ENCODE data around the gene SLC9C2. TPM values are rescaled to one million over a fixed set of nuclear protein-coding genes. Genes with fewer than 3 reads are reported as not detected.
"Not testable (repeated sequence)": the region's sequence is repeated elsewhere in the genome, so short reads cannot be mapped to it uniquely, and the experiment has no call there.

Gene SLC9C2
- total and polyA plus RNA-seq, 5 donors from 2014 or later = not detected

- not testable (repeated sequence) for ATAC-seq (ENCODE audit: low read depth in 2 of 2); H3K27ac ChIP-seq (ENCODE audit: insufficient read depth, low read length, poor library complexity, severe bottlenecking); H3K9me3 ChIP-seq (ENCODE audit: control insufficient read depth in 2 of 2, low read length in 2 of 2); H3K27me3 ChIP-seq (ENCODE audit: control insufficient read depth, insufficient read depth, low read length); H3K27me3 Mint-ChIP-seq; DNase-seq
- H3K27ac Mint-ChIP-seq = peak overlapping the region in 1 of 3 donors; percentile 27
- H3K4me1 Mint-ChIP-seq = peaks cover 44 to 55% (median 52%) of the 10 kb centered on the region in 4 donors
- peaks cover 10% of the 10 kb centered on the region for H3K36me3 ChIP-seq (ENCODE audit: control insufficient read depth, insufficient read depth, low read length)
- peaks cover 31% of the 10 kb centered on the region for H3K36me3 Mint-ChIP-seq
- H3K4me3 Mint-ChIP-seq = peak overlapping the region; percentile 76 to 93 (median 92)
- H3K4me1 ChIP-seq (ENCODE audit: control insufficient read depth, insufficient read depth, low read length, poor library complexity, severe bottlenecking) = peaks cover 44% of the 10 kb centered on the region
- peak overlapping the region; percentile 89 for H3K4me3 ChIP-seq (ENCODE audit: low read depth, low read length)
- peaks cover 0 to 20% (median 4%) of the 10 kb centered on the region in 7 donors for H3K9me3 Mint-ChIP-seq
Observed at GRCh38 chr1:173474780-173475421, 128.0 kb downstream of the SLC9C2 start.

GRCh38 chr1:173474097-173474779 is 128.6 kb downstream of the SLC9C2 start:
- ATAC-seq (ENCODE audit: low read depth in 2 of 2) (no peak), DNase-seq (no peak)
- H3K4me3 ChIP-seq (ENCODE audit: low read depth, low read length) = no peak overlapping the region
- H3K9me3 ChIP-seq (ENCODE audit: control insufficient read depth in 2 of 2, low read length in 2 of 2) = peaks cover 0 to 6% of the 10 kb centered on the region in 2 experiments
- peaks cover 44% of the 10 kb centered on the region for H3K4me1 ChIP-seq (ENCODE audit: control insufficient read depth, insufficient read depth, low read length, poor library complexity, severe bottlenecking)
- H3K4me1 Mint-ChIP-seq = peaks cover 37 to 49% (median 46%) of the 10 kb centered on the region in 4 donors
- H3K27me3 Mint-ChIP-seq = no peaks in the 10 kb centered on the region
- H3K27ac Mint-ChIP-seq = peak overlapping the region in 1 of 3 donors; percentile 15
- H3K9me3 Mint-ChIP-seq = peaks cover 0 to 22% (median 5%) of the 10 kb centered on the region in 7 donors
- H3K36me3 ChIP-seq (ENCODE audit: control insufficient read depth, insufficient read depth, low read length) = peaks cover 10% of the 10 kb centered on the region
- no peaks in the 10 kb centered on the region for H3K27me3 ChIP-seq (ENCODE audit: control insufficient read depth, insufficient read depth, low read length)
- peak overlapping the region; percentile 1 to 92 (median 84) for H3K4me3 Mint-ChIP-seq
- peaks cover 35% of the 10 kb centered on the region for H3K36me3 Mint-ChIP-seq
- no peak overlapping the region for H3K27ac ChIP-seq (ENCODE audit: insufficient read depth, low read length, poor library complexity, severe bottlenecking)

- peaks cover 5 to 10% of the 10 kb centered on the region in 2 experiments for H3K9me3 ChIP-seq (ENCODE audit: control insufficient read depth in 2 of 2, low read length in 2 of 2)
- H3K4me1 Mint-ChIP-seq = peaks cover 33 to 49% (median 45%) of the 10 kb centered on the region in 4 donors
- H3K36me3 ChIP-seq (ENCODE audit: control insufficient read depth, insufficient read depth, low read length) = peaks cover 11% of the 10 kb centered on the region
- H3K9me3 Mint-ChIP-seq = peaks cover 0 to 27% (median 5%) of the 10 kb centered on the region in 7 donors
- peaks cover 40% of the 10 kb centered on the region for H3K4me1 ChIP-seq (ENCODE audit: control insufficient read depth, insufficient read depth, low read length, poor library complexity, severe bottlenecking)
- H3K27me3 Mint-ChIP-seq = no peaks in the 10 kb centered on the region
- peak overlapping the region in 3 of 4 donors; percentile 1 to 81 (median 27) for H3K4me3 Mint-ChIP-seq
- H3K4me3 ChIP-seq (ENCODE audit: low read depth, low read length) = no peak overlapping the region
- H3K36me3 Mint-ChIP-seq = peaks cover 41% of the 10 kb centered on the region
- ATAC-seq (ENCODE audit: low read depth in 2 of 2) (no peak), DNase-seq (no peak)
- H3K27ac Mint-ChIP-seq = peak overlapping the region in 1 of 3 donors; percentile 16
- H3K27me3 ChIP-seq (ENCODE audit: control insufficient read depth, insufficient read depth, low read length) = no peaks in the 10 kb centered on the region
- H3K27ac ChIP-seq (ENCODE audit: insufficient read depth, low read length, poor library complexity, severe bottlenecking) = no peak overlapping the region
Observed at GRCh38 chr1:173473599-173474011, 129.3 kb downstream of the SLC9C2 start.

GRCh38 chr1:173470608-173471007 is 132.3 kb downstream of the SLC9C2 start:
- no peak overlapping the region for H3K4me3 ChIP-seq (ENCODE audit: low read depth, low read length)
- peaks cover 0 to 29% (median 11%) of the 10 kb centered on the region in 7 donors for H3K9me3 Mint-ChIP-seq
- no peak overlapping the region for H3K27ac ChIP-seq (ENCODE audit: insufficient read depth, low read length, poor library complexity, severe bottlenecking)
- peaks cover 20% of the 10 kb centered on the region for H3K4me1 ChIP-seq (ENCODE audit: control insufficient read depth, insufficient read depth, low read length, poor library complexity, severe bottlenecking)
- DNase-seq = no peak
- peaks cover 28 to 41% (median 31%) of the 10 kb centered on the region in 4 donors for H3K4me1 Mint-ChIP-seq
- no peak overlapping the region for H3K27ac Mint-ChIP-seq
- no peaks in the 10 kb centered on the region for H3K27me3 Mint-ChIP-seq
- ATAC-seq (ENCODE audit: low read depth in 2 of 2) = no peak
- H3K9me3 ChIP-seq (ENCODE audit: control insufficient read depth in 2 of 2, low read length in 2 of 2) = peaks cover 7 to 11% of the 10 kb centered on the region in 2 experiments
- H3K36me3 Mint-ChIP-seq = peaks cover 55% of the 10 kb centered on the region
- peak overlapping the region in 1 of 4 donors; percentile 8 for H3K4me3 Mint-ChIP-seq
- H3K27me3 ChIP-seq (ENCODE audit: control insufficient read depth, insufficient read depth, low read length) = no peaks in the 10 kb centered on the region
- peaks cover 12% of the 10 kb centered on the region for H3K36me3 ChIP-seq (ENCODE audit: control insufficient read depth, insufficient read depth, low read length)

GRCh38 chr1:173469656-173470055 is 133.2 kb downstream of the SLC9C2 start:
- ATAC-seq (ENCODE audit: low read depth in 2 of 2) (no peak), DNase-seq (no peak)
- H3K4me1 ChIP-seq (ENCODE audit: control insufficient read depth, insufficient read depth, low read length, poor library complexity, severe bottlenecking) = peaks cover 11% of the 10 kb centered on the region
- Mint-ChIP-seq H3K27me3 (no peaks in the 10 kb centered on the region), H3K9me3 (peaks cover 0 to 29% (median 12%) of the 10 kb centered on the region in 7 donors), H3K4me1 (peaks cover 19 to 41% (median 29%) of the 10 kb centered on the region in 4 donors), H3K27ac (no peak overlapping the region), H3K36me3 (peaks cover 59% of the 10 kb centered on the region), H3K4me3 (peak overlapping the region in 1 of 4 donors; percentile 8)
- no peak overlapping the region for H3K4me3 ChIP-seq (ENCODE audit: low read depth, low read length)
- H3K36me3 ChIP-seq (ENCODE audit: control insufficient read depth, insufficient read depth, low read length) = peaks cover 12% of the 10 kb centered on the region
- no peak overlapping the region for H3K27ac ChIP-seq (ENCODE audit: insufficient read depth, low read length, poor library complexity, severe bottlenecking)
- H3K27me3 ChIP-seq (ENCODE audit: control insufficient read depth, insufficient read depth, low read length) = no peaks in the 10 kb centered on the region
- peaks cover 7 to 11% of the 10 kb centered on the region in 2 experiments for H3K9me3 ChIP-seq (ENCODE audit: control insufficient read depth in 2 of 2, low read length in 2 of 2)

- peaks cover 10 to 44% (median 23%) of the 10 kb centered on the region in 4 donors for H3K4me1 Mint-ChIP-seq
- no peaks in the 10 kb centered on the region for H3K27me3 Mint-ChIP-seq
- H3K4me1 ChIP-seq (ENCODE audit: control insufficient read depth, insufficient read depth, low read length, poor library complexity, severe bottlenecking) = no peaks in the 10 kb centered on the region
Observed at GRCh38 chr1:173467426-173467825, 135.4 kb downstream of the SLC9C2 start.

GRCh38 chr1:173464185-173464584 is 138.7 kb downstream of the SLC9C2 start:
- not testable (repeated sequence) for H3K4me1 ChIP-seq (ENCODE audit: control insufficient read depth, insufficient read depth, low read length, poor library complexity, severe bottlenecking); H3K4me3 Mint-ChIP-seq; ATAC-seq (ENCODE audit: low read depth in 2 of 2); H3K9me3 ChIP-seq (ENCODE audit: control insufficient read depth in 2 of 2, low read length in 2 of 2); H3K27ac Mint-ChIP-seq; H3K4me3 ChIP-seq (ENCODE audit: low read depth, low read length); DNase-seq; H3K27me3 Mint-ChIP-seq; H3K27me3 ChIP-seq (ENCODE audit: control insufficient read depth, insufficient read depth, low read length); H3K27ac ChIP-seq (ENCODE audit: insufficient read depth, low read length, poor library complexity, severe bottlenecking)
- peaks cover 28% of the 10 kb centered on the region for H3K36me3 ChIP-seq (ENCODE audit: control insufficient read depth, insufficient read depth, low read length)
- peaks cover 58% of the 10 kb centered on the region for H3K36me3 Mint-ChIP-seq
- H3K4me1 Mint-ChIP-seq = peaks cover 10 to 50% (median 23%) of the 10 kb centered on the region in 4 donors
- peaks cover 0 to 20% (median 10%) of the 10 kb centered on the region in 7 donors for H3K9me3 Mint-ChIP-seq

More at GRCh38 chr1:173467426-173467825, 135.4 kb downstream of the SLC9C2 start:
- Histone ChIP-seq H3K4me3 (ENCODE audit: low read depth, low read length) (no peak overlapping the region), H3K27ac (ENCODE audit: insufficient read depth, low read length, poor library complexity, severe bottlenecking) (no peak overlapping the region), H3K27me3 (ENCODE audit: control insufficient read depth, insufficient read depth, low read length) (no peaks in the 10 kb centered on the region), H3K9me3 (ENCODE audit: control insufficient read depth in 2 of 2, low read length in 2 of 2) (peaks cover 7 to 11% of the 10 kb centered on the region in 2 experiments), H3K36me3 (ENCODE audit: control insufficient read depth, insufficient read depth, low read length) (peaks cover 9% of the 10 kb centered on the region)
- Mint-ChIP-seq H3K36me3 (peaks cover 60% of the 10 kb centered on the region), H3K4me3 (no peak overlapping the region), H3K9me3 (peaks cover 0 to 37% (median 19%) of the 10 kb centered on the region in 7 donors), H3K27ac (peak overlapping the region in 1 of 3 donors; percentile 11)
- DNase-seq (no peak), ATAC-seq (ENCODE audit: low read depth in 2 of 2) (no peak)

Data from CD4-positive, CD25-positive, alpha-beta regulatory T cell (primary cell).